HUES64 (cell line): ENCODE measurements around the gene TEPSIN.

Experiments
- H3K27ac ChIP-seq: 2 replicates; pipeline ENCODE4 v1.7.0; 2013; ENCODE audit warnings: low read depth, low read length, inconsistent platforms
- H3K27me3 ChIP-seq: 2 replicates; pipeline ENCODE4 v1.6.1; 2013; ENCODE audit warnings: mild to moderate bottlenecking, low read length; ENCODE audit not compliant: insufficient read depth
- H3K36me3 ChIP-seq: 2 replicates; pipeline ENCODE4 v1.6.1; 2013; ENCODE audit warnings: mild to moderate bottlenecking, low read length; ENCODE audit not compliant: insufficient read depth
- H3K4me1 ChIP-seq: 2 replicates; pipeline ENCODE4 v1.6.1; 2013; ENCODE audit warnings: mild to moderate bottlenecking, low read length, moderate library complexity; ENCODE audit not compliant: insufficient read depth
- H3K4me3 ChIP-seq: 2 replicates; pipeline ENCODE4 v1.5.1; 2013; ENCODE audit warnings: mild to moderate bottlenecking, low read length, moderate library complexity
- H3K9ac ChIP-seq: 2 replicates; pipeline ENCODE4 v1.6.1; 2013; ENCODE audit warnings: mild to moderate bottlenecking, low read depth, low read length
- H3K9me3 ChIP-seq: 2 replicates; pipeline ENCODE4 v1.6.1; 2013; ENCODE audit warnings: low read depth, low read length; ENCODE audit not compliant: insufficient read depth
- WGBS: fragments of 150-250, 120-280 bp; methylation state at CpG from one replicate; pipeline ENCODE4 v1.1.7; 2013; ENCODE audit warnings: missing lambda C conversion rate; 5-methylcytosine and 5-hydroxymethylcytosine counted together

TEPSIN gene

DNA sequence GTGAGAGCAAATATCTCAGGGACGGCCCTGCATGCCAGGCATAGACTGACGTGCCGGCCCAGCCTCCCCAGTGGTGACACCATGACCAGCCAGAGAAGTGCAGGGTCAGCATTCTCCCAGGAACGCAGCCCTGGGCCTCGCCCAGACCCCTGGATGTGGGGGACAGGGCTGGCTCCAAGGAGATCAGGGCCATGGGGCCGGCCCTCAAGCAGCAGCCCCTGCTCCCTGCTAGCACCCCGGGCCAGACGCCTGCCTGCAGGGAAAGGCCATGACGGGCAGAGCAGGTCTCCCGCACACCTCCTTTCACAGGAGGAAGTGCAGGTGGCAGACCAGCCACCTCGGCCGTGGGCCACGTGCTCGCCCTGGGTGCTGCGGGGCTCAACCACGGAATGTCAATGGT lies 9.8 kb upstream of the TEPSIN start:
- Histone ChIP-seq H3K4me3 (no peak overlapping the region), H3K9me3 (no peaks in the 10 kb centered on the region), H3K27ac (no peak overlapping the region), H3K36me3 (no peaks in the 10 kb centered on the region), H3K27me3 (no peaks in the 10 kb centered on the region), H3K4me1 (0 out of 2 replicates have a peak, but pooled peaks cover 3% of the 10 kb centered on the region), H3K9ac (no peak overlapping the region)
- WGBS, result 90% methylated on average over 16 of the region's 16 CpGs

- WGBS, result 93% methylated on average over 14 of the region's 15 CpGs
- H3K9me3 ChIP-seq, result no peaks in the 10 kb centered on the region
- H3K9ac ChIP-seq, result no peak overlapping the region
- H3K27me3 ChIP-seq, result no peaks in the 10 kb centered on the region
- H3K36me3 ChIP-seq, result no peaks in the 10 kb centered on the region
- no peak overlapping the region for H3K27ac ChIP-seq
- no peak overlapping the region for H3K4me3 ChIP-seq
- H3K4me1 ChIP-seq, result peaks cover 7% of the 10 kb centered on the region
Observed at GRCh38 chr17:81247339-81247990, 8.6 kb upstream of the TEPSIN start.

- no peak overlapping the region for H3K9ac ChIP-seq
- no peaks in the 10 kb centered on the region for H3K9me3 ChIP-seq
- no peaks in the 10 kb centered on the region for H3K27me3 ChIP-seq
- H3K4me3 ChIP-seq, result no peak overlapping the region
- H3K4me1 ChIP-seq, result peaks cover 4% of the 10 kb centered on the region
- 93% methylated on average over 28 of the region's 28 CpGs for WGBS
- H3K36me3 ChIP-seq, result no peaks in the 10 kb centered on the region
- H3K27ac ChIP-seq, result no peak overlapping the region
Observed at GRCh38 chr17:81246679-81247338, 8.0 kb upstream of the TEPSIN start.

GRCh38 chr17:81246343-81246670 lies 7.5 kb upstream of the TEPSIN start:
- WGBS, result 95% methylated on average over 10 of the region's 10 CpGs
- no peak overlapping the region for H3K9ac ChIP-seq
- H3K4me3 ChIP-seq, result no peak overlapping the region
- H3K27me3 ChIP-seq, result no peaks in the 10 kb centered on the region
- no peaks in the 10 kb centered on the region for H3K9me3 ChIP-seq
- peaks cover 3% of the 10 kb centered on the region for H3K36me3 ChIP-seq
- peaks cover 4% of the 10 kb centered on the region for H3K4me1 ChIP-seq
- H3K27ac ChIP-seq, result no peak overlapping the region

- no peak overlapping the region for H3K4me3 ChIP-seq
- WGBS, result 92% methylated on average over 37 of the region's 37 CpGs
- H3K27me3 ChIP-seq, result no peaks in the 10 kb centered on the region
- H3K27ac ChIP-seq, result no peak overlapping the region
- no peak overlapping the region for H3K9ac ChIP-seq
- H3K36me3 ChIP-seq, result peaks cover 8% of the 10 kb centered on the region
- H3K9me3 ChIP-seq, result no peaks in the 10 kb centered on the region
- H3K4me1 ChIP-seq, result peaks cover 4% of the 10 kb centered on the region
Observed at GRCh38 chr17:81245665-81246342, 6.9 kb upstream of the TEPSIN start.

DNA sequence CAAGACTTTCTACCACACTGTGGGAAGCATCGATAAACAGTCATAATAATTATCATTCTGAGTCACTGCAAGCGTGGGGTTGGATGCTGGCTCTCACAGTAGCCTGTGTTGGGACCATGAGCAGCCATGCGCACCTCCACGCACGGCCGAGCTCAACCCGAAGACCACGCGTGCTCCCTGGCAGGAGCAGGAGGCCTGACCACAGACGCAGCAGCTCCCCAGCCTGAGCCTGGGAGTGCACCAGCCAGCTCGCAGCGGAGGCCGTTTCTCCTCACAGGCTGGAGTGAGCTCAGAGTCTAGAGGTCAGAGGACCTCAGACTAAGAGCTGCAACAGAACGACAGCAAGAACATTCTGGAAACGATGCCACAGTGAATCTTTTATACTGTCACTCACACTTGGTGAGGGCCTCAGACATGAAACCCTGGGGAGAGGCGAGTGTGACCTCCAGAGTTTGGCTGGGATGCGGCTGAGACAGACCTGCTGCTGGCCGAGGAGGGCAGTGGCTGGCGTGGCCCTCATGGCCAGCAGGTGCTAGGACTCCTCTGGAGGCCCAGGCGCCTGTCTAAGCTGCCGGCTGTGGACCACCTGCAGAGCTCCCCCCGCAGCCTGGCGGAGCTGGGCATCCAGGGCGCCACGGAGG lies 6.3 kb upstream of the TEPSIN start:
- no peak overlapping the region for H3K27ac ChIP-seq
- WGBS, result 92% methylated on average over 25 of the region's 25 CpGs

GRCh38 chr17:81244358-81245023 lies 5.6 kb upstream of the TEPSIN start:
- 91% methylated on average over 24 of the region's 24 CpGs for WGBS

More for the DNA sequence above, 6.3 kb upstream of the TEPSIN start:
- Histone ChIP-seq H3K4me1 (peaks cover 4% of the 10 kb centered on the region), H3K36me3 (peaks cover 10% of the 10 kb centered on the region), H3K9me3 (no peaks in the 10 kb centered on the region), H3K9ac (no peak overlapping the region), H3K4me3 (no peak overlapping the region), H3K27me3 (no peaks in the 10 kb centered on the region)

DNA sequence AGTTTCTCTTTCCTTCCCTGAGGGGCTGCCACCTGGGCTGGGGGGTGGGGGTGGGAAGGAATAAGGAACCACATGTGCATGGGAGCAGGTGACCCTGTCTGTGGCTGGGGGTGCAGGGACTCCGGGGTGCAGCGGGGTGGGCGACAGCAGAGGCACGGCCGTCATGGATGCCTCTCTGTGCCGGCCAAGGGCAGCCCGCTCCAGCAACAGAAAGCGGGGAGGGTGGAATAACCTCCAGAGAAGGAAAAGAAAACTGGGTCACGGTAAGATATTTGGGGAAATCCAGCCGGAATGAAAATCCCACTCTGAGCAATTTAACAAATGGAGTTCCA lies 4.4 kb upstream of the TEPSIN start:
- Histone ChIP-seq H3K27me3 (no peaks in the 10 kb centered on the region), H3K4me1 (peaks cover 4% of the 10 kb centered on the region), H3K9me3 (no peaks in the 10 kb centered on the region), H3K36me3 (peaks cover 10% of the 10 kb centered on the region), H3K4me3 (no peak overlapping the region), H3K27ac (no peak overlapping the region), H3K9ac (no peak overlapping the region)
- whole genome bisulfite sequencing, result 93% methylated on average over 10 of the region's 10 CpGs

More at GRCh38 chr17:81244358-81245023, 5.6 kb upstream of the TEPSIN start:
- no peak overlapping the region for H3K9ac ChIP-seq
- H3K27ac ChIP-seq, result no peak overlapping the region
- H3K4me1 ChIP-seq, result peaks cover 4% of the 10 kb centered on the region
- H3K36me3 ChIP-seq, result peaks cover 10% of the 10 kb centered on the region
- no peaks in the 10 kb centered on the region for H3K27me3 ChIP-seq
- H3K9me3 ChIP-seq, result no peaks in the 10 kb centered on the region
- H3K4me3 ChIP-seq, result no peak overlapping the region

- H3K4me1 ChIP-seq, result peaks cover 4% of the 10 kb centered on the region
Observed at GRCh38 chr17:81242421-81243332, 3.8 kb upstream of the TEPSIN start.

DNA sequence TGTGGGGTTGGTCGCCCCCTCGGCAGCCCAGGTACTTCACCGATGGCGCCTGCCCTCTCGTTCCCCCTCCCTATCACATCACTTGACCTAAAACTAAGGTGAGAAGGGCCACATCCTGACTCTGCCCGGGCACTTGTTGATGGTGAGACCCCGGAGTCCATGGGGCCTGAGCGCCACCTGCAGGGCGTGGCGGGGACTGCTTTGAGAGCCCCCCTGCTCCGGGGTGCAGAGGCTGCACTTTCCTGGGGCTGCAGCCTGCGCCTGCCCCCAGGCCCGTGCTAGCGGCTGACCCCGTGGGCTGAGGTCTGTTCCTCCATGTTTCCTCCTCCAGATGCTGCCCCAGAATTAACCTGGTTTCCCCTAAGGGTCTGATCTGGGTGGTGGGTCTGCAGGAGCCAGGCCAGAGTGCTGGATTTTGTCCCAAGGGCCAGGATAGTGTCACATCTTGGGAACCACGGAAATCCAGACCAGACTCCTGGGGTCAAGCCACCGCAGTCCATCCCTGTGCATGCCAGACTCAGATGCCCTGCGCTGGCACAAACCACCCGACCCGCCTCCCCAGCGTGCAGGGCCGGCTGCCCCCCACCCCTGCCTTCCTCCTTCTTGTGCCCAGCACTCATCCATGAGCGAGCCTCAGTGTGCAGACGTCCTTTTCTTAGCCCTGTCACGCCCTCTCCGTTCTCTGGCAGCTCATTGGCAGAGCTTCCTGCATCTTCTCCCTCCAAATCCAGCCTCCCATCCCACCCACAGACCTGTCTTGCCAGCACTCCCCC lies 3.0 kb upstream of the TEPSIN start:
- Histone ChIP-seq H3K4me3 (no peak overlapping the region), H3K9ac (no peak overlapping the region), H3K4me1 (peaks cover 4% of the 10 kb centered on the region), H3K27me3 (no peaks in the 10 kb centered on the region), H3K9me3 (no peaks in the 10 kb centered on the region), H3K27ac (no peak overlapping the region), H3K36me3 (peaks cover 10% of the 10 kb centered on the region)
- WGBS, result 70% methylated on average over 26 of the region's 26 CpGs

More at GRCh38 chr17:81242421-81243332, 3.8 kb upstream of the TEPSIN start:
- H3K27me3 ChIP-seq, result no peaks in the 10 kb centered on the region
- 80% methylated on average over 30 of the region's 33 CpGs for WGBS
- peaks cover 10% of the 10 kb centered on the region for H3K36me3 ChIP-seq
- no peak overlapping the region for H3K4me3 ChIP-seq
- no peak overlapping the region for H3K9ac ChIP-seq
- H3K9me3 ChIP-seq, result no peaks in the 10 kb centered on the region
- H3K27ac ChIP-seq, result no peak overlapping the region
